Endothelial cell of umbilical vein (primary cell): Measurements from ENCODE around the gene ZFP36. TPM values are rescaled to one million over a fixed set of nuclear protein-coding genes. Genes with fewer than 3 reads are reported as not detected.

ENCODE experiments used
- BruUV-seq: library from RNA; stranded (reverse); fragments of 400-500 nt; replicated peaks from 2 replicates; lab custom pipeline; 2021; lab: Mats Ljungman, UMichigan
- CTCF ChIA-PET: fragments of 300-600, 350-600 bp; sonication (Branson Sonifier 250); formaldehyde crosslinking; loops from one replicate; lab custom pipeline; 2021; ENCODE audit warnings: antibody characterized with exemption, inconsistent platforms; lab: Charles Lee
- POLR2A ChIA-PET: fragments of 300-600, 350-600 bp; sonication (Branson Sonifier 250); formaldehyde crosslinking; loops from one replicate; lab custom pipeline; 2021; ENCODE audit warnings: antibody characterized with exemption, inconsistent platforms; lab: Charles Lee
- DNase-seq: peaks from one replicate; pipeline ENCODE4 v3.0.0-alpha.2; 2011; ENCODE audit warnings: low read depth, low spot score
- FAIRE-seq: peaks from 2 replicates; lab custom pipeline; 2011; peaks lifted over from hg19 to GRCh38; lab: Jason Lieb, UNC
- H2AFZ ChIP-seq: 2 replicates; pipeline ENCODE4 v1.6.0; 2012; ENCODE audit warnings: low read depth, low read length, control low read depth, inconsistent platforms
- H3K27ac ChIP-seq: 2 replicates; pipeline ENCODE4 v1.5.1; 2011; ENCODE audit warnings: low read depth, mild to moderate bottlenecking, control low read depth, low read length, moderate library complexity; ENCODE audit not compliant: insufficient read depth
- H3K27me3 ChIP-seq, 2 experiments: 2 replicates each; pipeline versions ENCODE4 v1.6.0 to v1.6.1; 2011; ENCODE audit warnings: low read length in 2 of 2, mixed read lengths in 1 of 2; ENCODE audit not compliant: control insufficient read depth in 2 of 2, insufficient read depth in 2 of 2
- H3K36me3 ChIP-seq, 2 experiments: 2 replicates in 1 of 2; 3 replicates in 1 of 2; pipeline ENCODE4 v1.5.1; 2011; ENCODE audit warnings: low read length in 2 of 2, mild to moderate bottlenecking in 1 of 2, moderate library complexity in 1 of 2; ENCODE audit not compliant: control insufficient read depth in 2 of 2, insufficient read depth in 2 of 2; ENCODE audit errors: extremely low read depth in 1 of 2
- H3K4me1 ChIP-seq: 3 replicates; pipeline ENCODE4 v1.5.1; 2011; ENCODE audit warnings: mild to moderate bottlenecking, low read length; ENCODE audit not compliant: control insufficient read depth, insufficient read depth; ENCODE audit errors: extremely low read depth
- H3K4me2 ChIP-seq: 2 replicates; pipeline ENCODE4 v1.6.1; 2011; ENCODE audit warnings: low read length, control low read depth, mixed read lengths; ENCODE audit not compliant: insufficient read depth
- H3K4me3 ChIP-seq, 3 experiments: fragments of 200-600 bp in 1 of 3; sonication (generic), shearing (Covaris generic) in 1 of 3; replicated peaks in 1 of 3; 2 replicates each; pipeline ENCODE4 v1.5.1; 2011 to 2016; ENCODE audit warnings: control low read depth in 3 of 3, low read length in 3 of 3, mild to moderate bottlenecking in 2 of 3, inconsistent platforms in 1 of 3, low read depth in 1 of 3, moderate library complexity in 1 of 3; ENCODE audit not compliant: insufficient read depth in 1 of 3
- H3K79me2 ChIP-seq: 2 replicates; pipeline ENCODE4 v1.6.0; 2012; ENCODE audit warnings: low read length, inconsistent platforms; ENCODE audit not compliant: control insufficient read depth, insufficient read depth
- H3K9ac ChIP-seq: replicated peaks from 2 replicates; pipeline ENCODE3; 2011; ENCODE audit warnings: low read length, control low read depth; ENCODE audit not compliant: insufficient read depth; ENCODE audit errors: extremely low read depth
- H3K9me1 ChIP-seq: replicated peaks from 3 replicates; pipeline ENCODE4 v1.6.0; 2011; ENCODE audit warnings: mild to moderate bottlenecking, low read length; ENCODE audit not compliant: control insufficient read depth, insufficient read depth; ENCODE audit errors: extremely low read depth
- H3K9me3 ChIP-seq: replicated peaks from 2 replicates; pipeline ENCODE4 v1.5.1; 2012; ENCODE audit warnings: low read length, inconsistent platforms; ENCODE audit not compliant: control insufficient read depth, insufficient read depth
- H4K20me1 ChIP-seq: replicated peaks from 2 replicates; pipeline ENCODE3; 2011; ENCODE audit warnings: mild to moderate bottlenecking, low read length; ENCODE audit not compliant: control insufficient read depth, insufficient read depth; ENCODE audit errors: extremely low read depth
- CTCF ChIP-seq, 2 donors: IDR thresholded peaks; 1 replicate in 1 of 2; 2 replicates in 1 of 2; pipeline ENCODE4 v1.5.1; 2011; ENCODE audit warnings: low read length in 2 of 2, mild to moderate bottlenecking in 2 of 2, moderate library complexity in 2 of 2, control low read depth in 1 of 2, inconsistent platforms in 1 of 2, low read depth in 1 of 2; ENCODE audit not compliant: insufficient read depth in 1 of 2; ENCODE audit errors: extremely low read depth in 1 of 2
- EZH2 ChIP-seq: IDR thresholded peaks from 2 replicates; pipeline ENCODE4 v1.6.1; 2012; ENCODE audit warnings: borderline replicate concordance, low read depth, mild to moderate bottlenecking, moderate library complexity, low read length, inconsistent platforms; ENCODE audit not compliant: severe bottlenecking
- FOS ChIP-seq: IDR thresholded peaks from 2 replicates; pipeline ENCODE4 v1.6.1; 2011; ENCODE audit warnings: mild to moderate bottlenecking, low read length, moderate library complexity, borderline replicate concordance; ENCODE audit not compliant: insufficient read depth
- GATA2 ChIP-seq: IDR thresholded peaks from 2 replicates; pipeline ENCODE4 v1.7.0; 2011; ENCODE audit warnings: low read depth, mild to moderate bottlenecking, moderate library complexity, mixed read lengths, low read length; ENCODE audit not compliant: insufficient read length, insufficient read depth
- JUN ChIP-seq: IDR thresholded peaks from 2 replicates; pipeline ENCODE4 v1.6.1; 2011; ENCODE audit warnings: borderline replicate concordance, low read depth; ENCODE audit not compliant: insufficient read length, insufficient read depth
- MAX ChIP-seq: IDR thresholded peaks from 2 replicates; pipeline ENCODE4 v1.6.1; 2011; ENCODE audit not compliant: insufficient read depth, insufficient read length
- MYC ChIP-seq: IDR thresholded peaks from one replicate; pipeline ENCODE4 v1.6.1; 2011; ENCODE audit warnings: mild to moderate bottlenecking, low read depth, low read length
- POLR2A ChIP-seq: IDR thresholded peaks from 2 replicates; pipeline ENCODE4 v1.6.1; 2012; ENCODE audit warnings: low read depth, mild to moderate bottlenecking, control low read depth, low read length
- POLR2AphosphoS5 ChIP-seq: IDR thresholded peaks from 2 replicates; pipeline ENCODE4 v1.6.1; 2012; ENCODE audit warnings: low read depth, mild to moderate bottlenecking, control low read depth, low read length, moderate library complexity; ENCODE audit not compliant: insufficient read depth
- dilution Hi-C: fragments of 300-500 bp; cut with MboI; formaldehyde crosslinking; loops from one replicate; pipeline ENCODE4 v1.15.0; 2019; ENCODE audit warnings: low sequenced_read_pairs; ENCODE audit not compliant: extremely low pct_ligation_motif_present
- intact Hi-C: fragments of 100-400 bp; cut with micrococcal nuclease; formaldehyde crosslinking; loops from one replicate; pipeline ENCODE4 v1.10.0; 2022
- polyA plus RNA-seq, 4 experiments: library from polyadenylated mRNA; depleted of rRNA in 3 of 4; stranded (reverse) in 3 of 4; unstranded in 1 of 4; fragments of >200 nt; gene quantifications; 2 replicates each; pipeline versions ENCODE4 v1.2.1 to v1.2.3, GENCODE V29; 2011 to 2012; ENCODE audit warnings: missing spikeins in 1 of 4
- total RNA-seq: library from RNA; stranded (reverse); gene quantifications from 2 replicates; pipeline ENCODE4 v1.2.3, GENCODE V29; 2021

ZFP36 gene
- total and polyA plus RNA-seq, 2 donors (not counting 3 experiments of a cell fraction or from before 2014, with no cell fraction given) = 12.2 to 21.7 TPM

GRCh38 chr19:39408392-39409207 lies 2.0 kb downstream of the ZFP36 start:
- ChIA-PET POLR2A (interaction anchor here (0.7 to 2.4 kb wide), 4 partner anchors 11 to 27 kb away, joined by 3 to 10 read pairs (median 3); partner anchors contain the start of genes MED29, PAF1 and RPS16), CTCF (interaction anchor here (2.3 to 5.0 kb wide), 2 partner anchors 11 to 17 kb away, joined by 6 to 42 read pairs; partner anchors contain the start of genes MED29 and PAF1)
- no TSS peak for BruUV-seq

GRCh38 chr19:39409208-39410016 lies 2.8 kb downstream of the ZFP36 start:
- Histone ChIP-seq H3K27ac (peak overlapping the region; percentile 83), H3K4me1 (peaks cover 41% of the 10 kb centered on the region), H3K9ac (peak overlapping the region; percentile 80), H3K4me3 (peak overlapping the region; percentile 34 to 52 (median 38)), H3K4me2 (peak overlapping the region; percentile 82), H4K20me1 (no peaks in the 10 kb centered on the region), H3K27me3 (no peaks in the 10 kb centered on the region), H3K36me3 (no peaks in the 10 kb centered on the region), H2AFZ (peak overlapping the region; percentile 29), H3K9me1 (no peaks in the 10 kb centered on the region), H3K9me3 (no peaks in the 10 kb centered on the region), H3K79me2 (peaks cover 28% of the 10 kb centered on the region)
- dilution Hi-C loops = no loop called here
- intact Hi-C loops = no loop called here
- DNase-seq = peak; percentile 55
- BruUV-seq = TSS peak; percentile 44
- TF ChIP-seq POLR2A = peak; percentile 66
- no peak for TF ChIP-seq POLR2AphosphoS5
- peak in 1 of 2 donors; percentile 11 for TF ChIP-seq CTCF (IDR thresholded peaks at IDR 0.05; ENCODE audit: extremely low read depth in 1 of 2, insufficient read depth in 1 of 2, low read depth in 1 of 2, low read length in 2 of 2)
- TF ChIP-seq MAX = no peak
- TF ChIP-seq GATA2 = no peak
- no peak for TF ChIP-seq MYC
- peak; percentile 18 for TF ChIP-seq FOS
- no peak for TF ChIP-seq EZH2
- peak; percentile 29 for TF ChIP-seq JUN
- peak; percentile 47 for FAIRE-seq
- ChIA-PET CTCF (interaction anchor here (2.3 to 5.0 kb wide), 2 partner anchors 12 to 18 kb away, joined by 6 to 42 read pairs; partner anchors contain the start of genes MED29 and PAF1), POLR2A (interaction anchor here (1.0 kb wide), 1 partner anchor 26 kb away, joined by 3 read pairs; the partner anchor contains the start of gene RPS16)

More at GRCh38 chr19:39408392-39409207, 2.0 kb downstream of the ZFP36 start:
- Histone ChIP-seq H3K4me2 (peak overlapping the region; percentile 82), H3K4me1 (peaks cover 45% of the 10 kb centered on the region), H3K9me1 (no peaks in the 10 kb centered on the region), H3K4me3 (peak overlapping the region in 2 of 3 experiments; percentile 24 to 71), H3K36me3 (no peaks in the 10 kb centered on the region), H4K20me1 (no peaks in the 10 kb centered on the region), H3K9me3 (no peaks in the 10 kb centered on the region), H3K9ac (peak overlapping the region; percentile 92), H3K27ac (peak overlapping the region; percentile 32), H3K79me2 (peaks cover 25% of the 10 kb centered on the region), H3K27me3 (no peaks in the 10 kb centered on the region), H2AFZ (no peak overlapping the region)
- dilution Hi-C loops (no loop called here), intact Hi-C loops (no loop called here)
- DNase-seq (peak; percentile 32), FAIRE-seq (no peak)
- TF ChIP-seq FOS (no peak), POLR2A (no peak)
